ENCODE data around the gene PPM1K. TPM values are rescaled to one million over a fixed set of nuclear protein-coding genes. Genes with fewer than 3 reads are reported as not detected.

Gene PPM1K
- total RNA-seq, 6 experiments from 2014 or later = 5.8 to 11.6 (median 6.7) TPM

GRCh38 chr4:88283661-88284438 is 511 bp downstream of the PPM1K start:
- no peaks in the 10 kb centered on the region for H3K36me3 Mint-ChIP-seq (ENCODE audit: low read depth)
- no peaks in the 10 kb centered on the region for H3K9me3 Mint-ChIP-seq
- peak overlapping the region; percentile 96 for H3K27ac Mint-ChIP-seq
- DNase-seq = peak; percentile 35
- peak overlapping the region; percentile 98 for H3K4me3 Mint-ChIP-seq
- H3K27me3 Mint-ChIP-seq (ENCODE audit: insufficient read depth) = peaks cover 6% of the 10 kb centered on the region
- no peak; the same call in 1 of the 2 replicates for TF ChIP-seq CTCF (IDR thresholded peaks at IDR 0.05)
- H3K4me1 Mint-ChIP-seq (ENCODE audit: low read depth) = peaks cover 28% of the 10 kb centered on the region

- peaks cover 10% of the 10 kb centered on the region; the same call in 1 of the 2 replicates for H3K36me3 Mint-ChIP-seq (ENCODE audit: low read depth)
- DNase-seq = no peak
- no peak for TF ChIP-seq CTCF (IDR thresholded peaks at IDR 0.05)
- no peak overlapping the region for H3K27ac Mint-ChIP-seq
- no peak overlapping the region for H3K4me3 Mint-ChIP-seq
- H3K4me1 Mint-ChIP-seq (ENCODE audit: low read depth) = peaks cover 48% of the 10 kb centered on the region
- H3K9me3 Mint-ChIP-seq = no peaks in the 10 kb centered on the region
- peaks cover 3% of the 10 kb centered on the region for H3K27me3 Mint-ChIP-seq (ENCODE audit: insufficient read depth)
Observed at GRCh38 chr4:88280228-88280795, 4.0 kb downstream of the PPM1K start.

- DNase-seq = no peak
- Mint-ChIP-seq H3K9me3 (no peaks in the 10 kb centered on the region), H3K36me3 (ENCODE audit: low read depth) (peaks cover 10% of the 10 kb centered on the region; the same call in 1 of the 2 replicates), H3K4me1 (ENCODE audit: low read depth) (peaks cover 37% of the 10 kb centered on the region), H3K27me3 (ENCODE audit: insufficient read depth) (peaks cover 2% of the 10 kb centered on the region), H3K27ac (no peak overlapping the region), H3K4me3 (no peak overlapping the region)
- no peak for TF ChIP-seq CTCF (IDR thresholded peaks at IDR 0.05)
Observed at GRCh38 chr4:88277711-88278225, 6.6 kb downstream of the PPM1K start.

- Mint-ChIP-seq H3K4me3 (no peak overlapping the region), H3K27me3 (ENCODE audit: insufficient read depth) (peaks cover 2% of the 10 kb centered on the region), H3K4me1 (ENCODE audit: low read depth) (peaks cover 31% of the 10 kb centered on the region), H3K9me3 (no peaks in the 10 kb centered on the region), H3K27ac (no peak overlapping the region), H3K36me3 (ENCODE audit: low read depth) (peaks cover 10% of the 10 kb centered on the region; the same call in 1 of the 2 replicates)
- no peak for TF ChIP-seq CTCF (IDR thresholded peaks at IDR 0.05)
- no peak for DNase-seq
Observed at GRCh38 chr4:88276952-88277710, 7.2 kb downstream of the PPM1K start.

GRCh38 chr4:88275949-88276515 is 8.3 kb downstream of the PPM1K start:
- peaks cover 26% of the 10 kb centered on the region for H3K4me1 Mint-ChIP-seq (ENCODE audit: low read depth)
- DNase-seq = peak; percentile 14
- H3K36me3 Mint-ChIP-seq (ENCODE audit: low read depth) = peaks cover 10% of the 10 kb centered on the region; the same call in 1 of the 2 replicates
- TF ChIP-seq CTCF (IDR thresholded peaks at IDR 0.05) = no peak
- H3K4me3 Mint-ChIP-seq = no peak overlapping the region
- peaks cover 2% of the 10 kb centered on the region for H3K27me3 Mint-ChIP-seq (ENCODE audit: insufficient read depth)
- no peaks in the 10 kb centered on the region for H3K9me3 Mint-ChIP-seq
- H3K27ac Mint-ChIP-seq = no peak overlapping the region

Data from HFFc6 (cell line).